HUES6 (cell line): ENCODE measurements around the gene FSTL4.

Source experiments
- H3K27ac ChIP-seq: 2 replicates; pipeline ENCODE4 v1.7.0; 2013; ENCODE audit warnings: low read depth, mild to moderate bottlenecking, low read length, inconsistent platforms
- H3K27me3 ChIP-seq: 2 replicates; pipeline ENCODE4 v1.6.1; 2013; ENCODE audit warnings: low read length; ENCODE audit not compliant: control insufficient read depth, insufficient read depth
- H3K36me3 ChIP-seq: 2 replicates; pipeline ENCODE4 v1.6.1; 2013; ENCODE audit warnings: low read length; ENCODE audit not compliant: control insufficient read depth, insufficient read depth
- H3K4me1 ChIP-seq: 2 replicates; pipeline ENCODE4 v1.6.1; 2013; ENCODE audit warnings: low read length; ENCODE audit not compliant: control insufficient read depth, insufficient read depth
- H3K4me3 ChIP-seq: 2 replicates; pipeline ENCODE4 v1.5.1; 2013; ENCODE audit warnings: low read depth, low read length
- H3K9ac ChIP-seq: one replicate; pipeline ENCODE4 v1.6.1; 2013; ENCODE audit warnings: mild to moderate bottlenecking, low read length
- H3K9me3 ChIP-seq: 2 replicates; pipeline ENCODE4 v1.6.1; 2013; ENCODE audit warnings: low read depth, low read length; ENCODE audit not compliant: control insufficient read depth, insufficient read depth

Gene FSTL4

GRCh38 chr5:133641683-133642082, 29.3 kb upstream of the FSTL4 start:
- Histone ChIP-seq H3K27ac (no peak overlapping the region), H3K9me3 (no peaks in the 10 kb centered on the region), H3K4me3 (no peak overlapping the region), H3K9ac (no peak overlapping the region), H3K4me1 (no peaks in the 10 kb centered on the region), H3K36me3 (no peaks in the 10 kb centered on the region), H3K27me3 (peaks cover 8% of the 10 kb centered on the region; the same call in 1 of the 2 replicates)

- Histone ChIP-seq H3K4me3 (no peak overlapping the region), H3K27me3 (no peaks in the 10 kb centered on the region), H3K4me1 (peaks cover 4% of the 10 kb centered on the region), H3K9ac (no peak overlapping the region), H3K36me3 (no peaks in the 10 kb centered on the region), H3K27ac (no peak overlapping the region), H3K9me3 (no peaks in the 10 kb centered on the region)
These were observed 27.6 kb upstream of the FSTL4 start for GRCh38 chr5:133639850-133640528.

GRCh38 chr5:133638436-133638835, 26.1 kb upstream of the FSTL4 start:
- H3K36me3 ChIP-seq, result no peaks in the 10 kb centered on the region
- H3K4me1 ChIP-seq, result peaks cover 9% of the 10 kb centered on the region
- H3K9me3 ChIP-seq, result no peaks in the 10 kb centered on the region
- H3K27me3 ChIP-seq, result no peaks in the 10 kb centered on the region
- no peak overlapping the region for H3K9ac ChIP-seq
- H3K27ac ChIP-seq, result no peak overlapping the region
- H3K4me3 ChIP-seq, result no peak overlapping the region

- peaks cover 9% of the 10 kb centered on the region for H3K4me1 ChIP-seq
- H3K27me3 ChIP-seq, result no peaks in the 10 kb centered on the region
- no peak overlapping the region for H3K4me3 ChIP-seq
- H3K9me3 ChIP-seq, result no peaks in the 10 kb centered on the region
- H3K9ac ChIP-seq, result no peak overlapping the region
- no peaks in the 10 kb centered on the region for H3K36me3 ChIP-seq
- no peak overlapping the region for H3K27ac ChIP-seq
These were observed 24.9 kb upstream of the FSTL4 start for GRCh38 chr5:133637206-133637605.

GRCh38 chr5:133635051-133635450, 22.7 kb upstream of the FSTL4 start:
- no peaks in the 10 kb centered on the region for H3K9me3 ChIP-seq
- H3K36me3 ChIP-seq, result no peaks in the 10 kb centered on the region
- peaks cover 9% of the 10 kb centered on the region for H3K4me1 ChIP-seq
- no peak overlapping the region for H3K27ac ChIP-seq
- no peaks in the 10 kb centered on the region for H3K27me3 ChIP-seq
- no peak overlapping the region for H3K9ac ChIP-seq
- no peak overlapping the region for H3K4me3 ChIP-seq

GRCh38 chr5:133627180-133627579, 14.8 kb upstream of the FSTL4 start:
- no peak overlapping the region for H3K9ac ChIP-seq
- no peaks in the 10 kb centered on the region for H3K27me3 ChIP-seq
- H3K4me3 ChIP-seq, result no peak overlapping the region
- H3K36me3 ChIP-seq, result no peaks in the 10 kb centered on the region
- H3K9me3 ChIP-seq, result no peaks in the 10 kb centered on the region
- no peaks in the 10 kb centered on the region for H3K4me1 ChIP-seq
- no peak overlapping the region for H3K27ac ChIP-seq

GRCh38 chr5:133624316-133624715, 12.0 kb upstream of the FSTL4 start:
- no peak overlapping the region for H3K4me3 ChIP-seq
- no peak overlapping the region for H3K27ac ChIP-seq
- H3K9me3 ChIP-seq, result no peaks in the 10 kb centered on the region
- no peaks in the 10 kb centered on the region; the same call in 1 of the 2 replicates for H3K27me3 ChIP-seq
- H3K36me3 ChIP-seq, result no peaks in the 10 kb centered on the region
- no peaks in the 10 kb centered on the region for H3K4me1 ChIP-seq
- no peak overlapping the region for H3K9ac ChIP-seq

- H3K4me1 ChIP-seq, result no peaks in the 10 kb centered on the region
- H3K36me3 ChIP-seq, result no peaks in the 10 kb centered on the region
- no peaks in the 10 kb centered on the region for H3K9me3 ChIP-seq
- peaks cover 42% of the 10 kb centered on the region for H3K27me3 ChIP-seq
- no peak overlapping the region for H3K9ac ChIP-seq
- no peak overlapping the region for H3K4me3 ChIP-seq
- no peak overlapping the region for H3K27ac ChIP-seq
These were observed 5.8 kb upstream of the FSTL4 start for GRCh38 chr5:133618141-133618540.

- Histone ChIP-seq H3K4me3 (no peak overlapping the region), H3K9ac (no peak overlapping the region), H3K27me3 (peaks cover 83% of the 10 kb centered on the region), H3K9me3 (no peaks in the 10 kb centered on the region), H3K36me3 (no peaks in the 10 kb centered on the region), H3K4me1 (0 out of 2 replicates have a peak, but pooled peaks cover 3% of the 10 kb centered on the region), H3K27ac (no peak overlapping the region)
These were observed 1.4 kb upstream of the FSTL4 start for GRCh38 chr5:133613743-133614142.

GRCh38 chr5:133613184-133613583, 843 bp upstream of the FSTL4 start:
- peaks cover 85% of the 10 kb centered on the region for H3K27me3 ChIP-seq
- no peak overlapping the region for H3K9ac ChIP-seq
- H3K9me3 ChIP-seq, result no peaks in the 10 kb centered on the region
- H3K36me3 ChIP-seq, result no peaks in the 10 kb centered on the region
- H3K27ac ChIP-seq, result no peak overlapping the region
- H3K4me3 ChIP-seq, result no peak overlapping the region
- 0 out of 2 replicates have a peak, but pooled peaks cover 3% of the 10 kb centered on the region for H3K4me1 ChIP-seq

GRCh38 chr5:133611357-133612248, 738 bp downstream of the FSTL4 start:
- Histone ChIP-seq H3K36me3 (no peaks in the 10 kb centered on the region), H3K4me3 (peak overlapping the region; percentile 54), H3K27me3 (peaks cover 82% of the 10 kb centered on the region), H3K27ac (no peak overlapping the region), H3K9me3 (no peaks in the 10 kb centered on the region), H3K9ac (no peak overlapping the region), H3K4me1 (0 out of 2 replicates have a peak, but pooled peaks cover 3% of the 10 kb centered on the region)
